Activated CD8-positive, alpha-beta memory T cell treated with anti-CD3 and anti-CD28 coated beads, Interleukin-2, amount 10 ng/mL, durations not matched to agents 7 days and 5 days (primary cell): Measurements from ENCODE around the gene VEGFB. TPM values are rescaled to one million over a fixed set of nuclear protein-coding genes. Genes with fewer than 3 reads are reported as not detected.

Source experiments
- ATAC-seq: fragments of 150-1000 bp; cut with Tn5 transposase; one replicate; pipeline ENCODE4 v1.10.0; 2021; ENCODE audit warnings: moderate library complexity
- CTCF ChIA-PET: fragments of 350-600 bp; sonication (Branson Sonifier 250); formaldehyde crosslinking; loops from one replicate; lab custom pipeline; 2021; ENCODE audit warnings: antibody characterized with exemption; lab: Charles Lee
- DNase-seq: peaks from one replicate; pipeline ENCODE4 v3.0.0-alpha.2; 2020
- H3K27ac Mint-ChIP-seq: one replicate; pipeline ENCODE4 v1.8.0; 2021; ENCODE audit warnings: mild to moderate bottlenecking, mixed read lengths
- H3K27me3 Mint-ChIP-seq: one replicate; pipeline ENCODE4 v1.8.0; 2021; ENCODE audit warnings: mixed read lengths
- H3K36me3 Mint-ChIP-seq: one replicate; pipeline ENCODE4 v1.8.0; 2021; ENCODE audit warnings: mild to moderate bottlenecking, mixed read lengths
- H3K4me1 Mint-ChIP-seq: one replicate; pipeline ENCODE4 v1.8.0; 2021; ENCODE audit warnings: mixed read lengths
- H3K4me3 Mint-ChIP-seq: one replicate; pipeline ENCODE4 v1.8.0; 2021; ENCODE audit warnings: mild to moderate bottlenecking, moderate library complexity, mixed read lengths
- H3K9me3 Mint-ChIP-seq: one replicate; pipeline ENCODE4 v1.8.0; 2022; ENCODE audit warnings: low read depth, mixed read lengths
- total RNA-seq, 2 experiments: library from RNA; stranded (reverse); gene quantifications; one replicate each; pipeline ENCODE4 v1.2.3, GENCODE V29; 2021

VEGFB gene
- 10 to 100 TPM; 53.4 to 54.8 TPM for total RNA-seq

DNA sequence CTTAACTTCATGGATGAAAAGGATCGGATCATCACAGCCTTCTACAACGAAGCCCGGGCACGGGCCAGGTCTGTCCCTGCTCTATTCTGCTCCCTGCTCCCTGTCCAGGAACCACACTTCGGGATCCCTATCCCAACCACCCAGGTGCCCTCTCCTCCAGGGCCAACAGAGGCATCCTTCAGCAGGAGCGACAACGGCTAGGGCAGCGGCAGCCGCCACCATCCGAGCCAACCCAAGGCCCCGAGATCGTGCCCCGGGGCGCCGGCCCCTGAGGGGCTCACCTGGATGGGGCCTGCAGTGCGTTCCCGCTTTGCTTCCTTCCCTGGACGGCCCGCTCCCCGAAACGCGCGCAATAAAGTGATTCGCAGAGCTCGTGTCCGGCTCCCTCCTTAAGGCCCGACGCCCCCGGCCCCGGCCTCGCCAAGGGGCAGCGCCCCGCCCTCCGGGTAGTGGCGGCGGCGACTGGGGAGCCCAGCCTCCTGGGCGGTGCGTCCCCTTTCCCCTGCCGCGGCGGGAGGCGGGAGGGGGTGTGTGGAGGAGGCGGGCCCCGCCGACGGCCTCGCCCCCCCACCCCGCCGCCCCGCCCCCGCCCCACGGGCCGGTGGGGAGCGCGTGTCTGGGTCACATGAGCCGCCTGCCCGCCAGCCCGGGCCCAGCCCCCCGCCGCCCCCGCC, at the start of gene VEGFB:
TSS of gene VEGFB (plus strand) at position 672 of the 674 bp plus-strand sequence. CDS start 250 bp downstream, outside the sequence.
- H3K4me1 Mint-ChIP-seq = peaks cover 43% of the 10 kb centered on the region
- peak; percentile 57 for ATAC-seq
- H3K36me3 Mint-ChIP-seq = peaks cover 3% of the 10 kb centered on the region
- peak; percentile 80 for DNase-seq
- peak within 1 kb of the TSS; percentile 81 for H3K4me3 Mint-ChIP-seq
- no peaks in the 10 kb centered on the region for H3K27me3 Mint-ChIP-seq
- peak within 1 kb of the TSS; percentile 73 for H3K27ac Mint-ChIP-seq
- CTCF ChIA-PET = interaction anchor here (0.7 to 1.6 kb wide), 2 partner anchors 30 to 43 kb away, joined by 3 to 5 read pairs; no protein-coding TSS in a partner anchor
- H3K9me3 Mint-ChIP-seq = no peaks in the 10 kb centered on the region

DNA sequence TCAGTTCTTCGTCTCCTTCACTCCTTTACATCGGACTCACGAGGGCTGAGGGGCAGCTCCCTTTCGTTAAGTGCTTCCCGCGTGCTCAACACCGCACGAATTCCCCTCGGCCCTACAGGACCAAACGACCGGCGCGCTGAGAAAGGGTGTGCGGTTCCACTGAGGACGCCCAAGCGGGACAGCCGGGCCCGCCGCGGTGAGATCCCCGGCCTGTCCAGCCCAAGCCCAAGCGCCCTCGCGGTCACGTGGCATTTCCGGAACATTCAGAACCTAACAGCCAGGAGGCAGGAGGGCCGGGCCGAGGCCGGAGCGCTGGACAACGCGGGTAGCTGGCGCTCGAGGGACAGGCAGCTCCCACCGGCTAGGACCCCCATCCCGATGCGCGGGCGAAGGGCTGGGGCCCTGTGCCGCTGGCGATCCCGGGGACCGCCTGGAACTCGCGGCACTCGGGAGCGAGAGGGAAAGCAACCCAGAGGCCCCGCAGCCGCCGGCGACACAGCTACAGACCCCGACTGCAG, 49.1 kb upstream of the VEGFB start:
- Mint-ChIP-seq H3K27ac (peak overlapping the region; percentile 96), H3K9me3 (no peaks in the 10 kb centered on the region), H3K4me3 (no peak overlapping the region), H3K36me3 (peaks cover 14% of the 10 kb centered on the region), H3K4me1 (peaks cover 49% of the 10 kb centered on the region), H3K27me3 (no peaks in the 10 kb centered on the region)
- CTCF ChIA-PET = interaction anchor here (0.6 to 11.0 kb wide), 18 partner anchors 9 to 239 kb away, joined by 3 to 126 read pairs (median 5); partner anchors contain the start of genes CATSPERZ, FERMT3, FKBP2 and MACROD1
- DNase-seq (no peak), ATAC-seq (peak; percentile 1)

DNA sequence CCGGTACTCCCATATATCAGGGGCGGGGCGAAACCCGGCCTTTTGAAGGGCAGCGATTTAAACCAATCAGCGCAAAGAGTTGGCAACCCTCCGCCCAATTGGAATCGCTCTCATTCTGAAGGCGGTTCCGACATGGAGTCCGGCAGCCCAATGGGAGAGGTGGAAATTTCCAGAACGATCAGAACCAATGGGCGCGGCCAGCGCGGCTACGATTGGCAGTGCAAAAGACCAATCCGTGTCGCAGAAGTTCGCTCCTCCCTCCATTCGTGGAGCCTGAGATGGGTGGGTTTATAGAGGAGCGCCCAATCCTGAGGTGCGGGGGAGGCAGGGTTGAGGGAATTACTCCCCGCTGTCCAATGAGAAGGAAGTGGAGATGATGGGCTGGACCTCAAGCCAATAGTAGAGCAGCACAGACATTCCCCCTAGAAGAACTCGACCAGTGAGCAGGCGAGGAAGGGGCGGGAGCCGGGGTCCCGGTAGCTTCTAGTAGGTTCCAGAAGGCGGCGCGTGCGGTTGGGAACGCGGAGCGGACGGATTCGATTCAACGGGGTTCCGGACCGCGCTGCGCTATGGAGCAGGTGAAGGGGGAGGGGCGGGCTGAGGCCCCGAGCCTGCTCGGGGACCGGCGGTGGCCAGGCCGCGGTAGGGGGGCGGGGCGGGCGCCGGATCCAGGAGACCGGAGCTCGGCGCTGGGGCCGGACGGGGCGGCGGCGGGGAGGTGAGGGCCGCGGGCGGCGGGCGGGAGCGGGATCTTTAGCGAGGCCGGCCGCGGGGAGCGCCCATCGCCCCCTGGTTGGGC, 48.5 kb upstream of the VEGFB start, which contains the start of gene STIP1:
TSS of gene STIP1 (plus strand) at position 479 of the 799 bp plus-strand sequence. CDS start at position 570, 91 bp downstream.
- ATAC-seq (peak; percentile 93), DNase-seq (peak; percentile 100)
- H3K27ac Mint-ChIP-seq = peak within 1 kb of the TSS; percentile 96
- H3K27me3 Mint-ChIP-seq = no peaks in the 10 kb centered on the region
- CTCF ChIA-PET = interaction anchor here (0.6 to 11.0 kb wide), 18 partner anchors 10 to 240 kb away, joined by 3 to 126 read pairs (median 4); partner anchors contain the start of genes CATSPERZ, FERMT3, FKBP2 and NUDT22
- H3K9me3 Mint-ChIP-seq = no peaks in the 10 kb centered on the region
- no peak within 1 kb of the TSS for H3K4me3 Mint-ChIP-seq
- peaks cover 53% of the 10 kb centered on the region for H3K4me1 Mint-ChIP-seq
- H3K36me3 Mint-ChIP-seq = peaks cover 17% of the 10 kb centered on the region

DNA sequence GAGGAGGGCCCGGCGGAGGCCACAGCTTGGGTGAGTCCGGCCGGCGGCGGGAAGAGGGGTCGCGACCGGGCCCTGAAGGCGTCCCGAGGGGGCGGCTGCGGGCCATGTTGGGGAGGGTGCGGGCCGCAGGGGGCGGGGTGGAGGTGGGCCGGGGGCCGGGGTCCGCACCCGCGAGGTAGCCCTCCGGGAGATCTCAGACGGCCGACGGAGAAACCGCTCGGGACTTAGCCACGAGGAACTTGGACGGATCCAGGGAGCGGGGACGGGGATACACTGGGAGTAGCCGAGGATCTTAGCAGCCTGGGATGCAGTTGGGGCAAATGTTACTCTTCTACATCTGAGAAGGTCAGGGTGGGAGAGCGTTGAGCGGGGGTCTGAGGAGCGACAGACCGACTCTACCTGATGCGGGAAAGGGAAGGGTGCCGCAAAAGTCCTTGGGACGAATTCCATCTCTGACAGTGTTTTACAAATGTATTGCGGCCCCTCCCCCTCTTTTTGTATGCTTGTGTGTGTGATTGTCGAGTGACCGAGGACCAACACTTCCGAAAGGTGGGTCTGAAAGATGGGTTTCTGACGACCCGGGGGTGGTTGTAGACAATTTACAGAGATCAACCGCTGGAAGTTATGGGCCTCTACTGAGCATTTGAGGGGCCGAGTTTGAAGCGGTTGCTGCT, 47.8 kb upstream of the VEGFB start:
- Mint-ChIP-seq H3K4me1 (peaks cover 47% of the 10 kb centered on the region), H3K27ac (no peak overlapping the region), H3K36me3 (peaks cover 17% of the 10 kb centered on the region), H3K4me3 (no peak overlapping the region), H3K9me3 (no peaks in the 10 kb centered on the region), H3K27me3 (no peaks in the 10 kb centered on the region)
- CTCF ChIA-PET = interaction anchor here (0.9 to 11.0 kb wide), 16 partner anchors 11 to 173 kb away, joined by 3 to 126 read pairs (median 4); partner anchors contain the start of genes CATSPERZ, FERMT3, NUDT22 and TRPT1
- DNase-seq (peak; percentile 81), ATAC-seq (no peak)

- CTCF ChIA-PET = interaction anchor here (1.1 to 11.0 kb wide), 2 partner anchors 11 to 54 kb away, joined by 3 to 126 read pairs; partner anchors contain the start of gene FERMT3
- no peak for ATAC-seq
- Mint-ChIP-seq H3K36me3 (peaks cover 52% of the 10 kb centered on the region), H3K27ac (no peak overlapping the region), H3K27me3 (no peaks in the 10 kb centered on the region), H3K4me1 (peaks cover 42% of the 10 kb centered on the region), H3K4me3 (no peak overlapping the region), H3K9me3 (no peaks in the 10 kb centered on the region)
- no peak for DNase-seq
These were observed 42.0 kb upstream of the VEGFB start for GRCh38 chr11:64192434-64192833.

DNA sequence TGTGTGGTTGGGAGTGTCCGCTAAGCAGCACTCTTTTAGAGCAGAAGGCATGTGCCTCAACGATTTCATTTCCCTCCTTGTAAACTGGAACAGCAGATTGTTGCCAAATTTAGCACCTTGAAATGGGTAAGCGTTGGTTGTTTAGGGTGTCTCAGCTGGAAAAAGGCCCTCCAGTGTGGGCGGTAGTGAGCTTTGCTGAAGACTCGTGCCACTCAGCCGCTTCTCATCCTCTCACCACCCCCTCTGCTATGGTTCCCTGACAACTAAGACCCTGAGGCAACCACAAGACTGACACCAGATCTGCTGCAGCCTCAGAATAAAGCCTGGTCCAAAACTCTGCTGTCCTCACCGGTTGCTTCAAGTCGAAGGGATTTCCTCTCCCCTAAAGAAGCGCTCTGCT, 37.8 kb upstream of the VEGFB start:
- no peak overlapping the region for H3K4me3 Mint-ChIP-seq
- peaks cover 57% of the 10 kb centered on the region for H3K36me3 Mint-ChIP-seq
- ATAC-seq = no peak
- CTCF ChIA-PET = interaction anchor here (1.5 to 2.3 kb wide), 3 partner anchors 11 to 104 kb away, joined by 3 to 7 read pairs (median 5); partner anchors contain the start of genes NUDT22 and STIP1
- H3K27ac Mint-ChIP-seq = no peak overlapping the region
- DNase-seq = no peak
- peaks cover 29% of the 10 kb centered on the region for H3K4me1 Mint-ChIP-seq
- H3K27me3 Mint-ChIP-seq = no peaks in the 10 kb centered on the region
- no peaks in the 10 kb centered on the region for H3K9me3 Mint-ChIP-seq

GRCh38 chr11:64198511-64198910, 35.9 kb upstream of the VEGFB start:
- no peak for DNase-seq
- H3K4me1 Mint-ChIP-seq = peaks cover 30% of the 10 kb centered on the region
- peaks cover 64% of the 10 kb centered on the region for H3K36me3 Mint-ChIP-seq
- no peak overlapping the region for H3K27ac Mint-ChIP-seq
- CTCF ChIA-PET = interaction anchor here (2.1 to 2.3 kb wide), 2 partner anchors 13 to 102 kb away, joined by 5 to 7 read pairs; partner anchors contain the start of gene STIP1
- no peak for ATAC-seq
- no peaks in the 10 kb centered on the region for H3K9me3 Mint-ChIP-seq
- H3K4me3 Mint-ChIP-seq = no peak overlapping the region
- no peaks in the 10 kb centered on the region for H3K27me3 Mint-ChIP-seq

- no peaks in the 10 kb centered on the region for H3K27me3 Mint-ChIP-seq
- no peak overlapping the region for H3K4me3 Mint-ChIP-seq
These were observed 32.8 kb upstream of the VEGFB start for GRCh38 chr11:64201543-64201942.

GRCh38 chr11:64202992-64203391, 31.4 kb upstream of the VEGFB start:
- DNase-seq (no peak), ATAC-seq (no peak)
- peaks cover 60% of the 10 kb centered on the region for H3K36me3 Mint-ChIP-seq
- H3K27ac Mint-ChIP-seq = no peak overlapping the region
- H3K4me1 Mint-ChIP-seq = peaks cover 34% of the 10 kb centered on the region
- H3K9me3 Mint-ChIP-seq = no peaks in the 10 kb centered on the region
- CTCF ChIA-PET = interaction anchor here (1.0 to 9.6 kb wide), 5 partner anchors 14 to 129 kb away, joined by 3 to 169 read pairs (median 52); partner anchors contain the start of genes CATSPERZ, ESRRA, PLCB3 and PRDX5
- no peaks in the 10 kb centered on the region for H3K27me3 Mint-ChIP-seq
- no peak overlapping the region for H3K4me3 Mint-ChIP-seq

More at GRCh38 chr11:64201543-64201942, 32.8 kb upstream of the VEGFB start:
- H3K4me1 Mint-ChIP-seq = peaks cover 42% of the 10 kb centered on the region
- no peak for DNase-seq
- CTCF ChIA-PET = interaction anchor here (1.0 to 9.6 kb wide), 4 partner anchors 13 to 102 kb away, joined by 3 to 169 read pairs (median 89); partner anchors contain the start of genes CATSPERZ, DNAJC4, ESRRA and PLCB3
- peaks cover 57% of the 10 kb centered on the region for H3K36me3 Mint-ChIP-seq
- no peaks in the 10 kb centered on the region for H3K9me3 Mint-ChIP-seq
- H3K27ac Mint-ChIP-seq = peak overlapping the region; percentile 7
- ATAC-seq = no peak

- ATAC-seq (no peak), DNase-seq (no peak)
- no peak overlapping the region for H3K4me3 Mint-ChIP-seq
- no peaks in the 10 kb centered on the region for H3K9me3 Mint-ChIP-seq
- CTCF ChIA-PET = interaction anchor here (1.0 to 9.6 kb wide), 8 partner anchors 15 to 114 kb away, joined by 5 to 169 read pairs (median 22); partner anchors contain the start of genes CATSPERZ, DNAJC4, ESRRA and NUDT22
- H3K27ac Mint-ChIP-seq = no peak overlapping the region
- no peaks in the 10 kb centered on the region for H3K27me3 Mint-ChIP-seq
- peaks cover 37% of the 10 kb centered on the region for H3K4me1 Mint-ChIP-seq
- H3K36me3 Mint-ChIP-seq = peaks cover 59% of the 10 kb centered on the region
These were observed 30.8 kb upstream of the VEGFB start for GRCh38 chr11:64203421-64204079.

- Mint-ChIP-seq H3K4me1 (peaks cover 42% of the 10 kb centered on the region), H3K27me3 (no peaks in the 10 kb centered on the region), H3K36me3 (peaks cover 58% of the 10 kb centered on the region), H3K27ac (no peak overlapping the region), H3K4me3 (no peak overlapping the region), H3K9me3 (no peaks in the 10 kb centered on the region)
- DNase-seq (no peak), ATAC-seq (no peak)
- CTCF ChIA-PET = interaction anchor here (0.6 to 9.6 kb wide), 27 partner anchors 9 to 245 kb away, joined by 3 to 169 read pairs (median 5); partner anchors contain the start of genes BAD, CATSPERZ, DNAJC4 and ESRRA
These were observed 30.3 kb upstream of the VEGFB start for GRCh38 chr11:64204080-64204440.
